Measurements from ENCODE around the gene INO80B. TPM values are rescaled to one million over a fixed set of nuclear protein-coding genes. Genes with fewer than 3 reads are reported as not detected.

Gene INO80B
- total RNA-seq, 1 donor from 2014 or later = 38.2 TPM

Other genes starting within 250 kb of the INO80B start
- 12.6 TPM for gene SLC4A5, start 111.7 kb upstream of the INO80B start, total RNA-seq
- 146 TPM for gene DCTN1, start 74.8 kb upstream of the INO80B start, total RNA-seq
- gene C2orf81, start 33.5 kb upstream of the INO80B start, total RNA-seq = 4.4 TPM
- 14.0 TPM for gene WDR54, start 33.4 kb upstream of the INO80B start, total RNA-seq
- 76.0 TPM for gene RTKN, start 13.2 kb upstream of the INO80B start, total RNA-seq
- gene WBP1, start 3.4 kb downstream of the INO80B start, total RNA-seq = 68.6 TPM
- gene MOGS, start 10.3 kb downstream of the INO80B start, total RNA-seq = 39.5 TPM
- gene MRPL53, start 17.6 kb downstream of the INO80B start, total RNA-seq = 54.4 TPM
- gene CCDC142, start 27.9 kb downstream of the INO80B start, total RNA-seq = 25.0 TPM
- gene TTC31, start 28.0 kb downstream of the INO80B start, total RNA-seq = 22.6 TPM
- gene LBX2, start 44.5 kb downstream of the INO80B start, total RNA-seq = 0.53 TPM
- gene PCGF1, start 52.6 kb downstream of the INO80B start, total RNA-seq = 13.7 TPM
- not detected for gene TLX2, start 59.4 kb downstream of the INO80B start, total RNA-seq
- not detected for gene DQX1, start 71.1 kb downstream of the INO80B start, total RNA-seq
- gene AUP1, start 74.6 kb downstream of the INO80B start, total RNA-seq = 75.3 TPM
- 34.5 TPM for gene HTRA2, start 74.8 kb downstream of the INO80B start, total RNA-seq
- gene LOXL3, start 98.9 kb downstream of the INO80B start, total RNA-seq = 9.2 TPM
- gene DOK1, start 99.6 kb downstream of the INO80B start, total RNA-seq = 17.3 TPM
- 1.1 TPM for gene M1AP, start 193.2 kb downstream of the INO80B start, total RNA-seq
- 11.5 TPM for gene SEMA4F, start 199.2 kb downstream of the INO80B start, total RNA-seq

Data from sciatic nerve (tissue), 1 donor.